Hepatocyte (in vitro differentiated cells): ENCODE data around the gene FBXO2.

Source experiments
- EZH2 ChIP-seq: fragments of 200-600 bp; sonication (generic); IDR thresholded peaks from 2 replicates; pipeline ENCODE4 v1.6.1; 2016; ENCODE audit warnings: antibody characterized with exemption, mild to moderate bottlenecking, borderline replicate concordance
- EZH2phosphoT487 ChIP-seq: fragments of 200-600 bp; sonication (generic); IDR thresholded peaks from one replicate; pipeline ENCODE4 v1.6.1; 2018; ENCODE audit warnings: antibody characterized with exemption, mild to moderate bottlenecking, low read depth, moderate library complexity; ENCODE audit not compliant: unreplicated experiment, severe bottlenecking
- TF ChIP-seq, protein P1 (sequence below): fragments of 200-600 bp; sonication (generic); IDR thresholded peaks from 2 replicates; pipeline ENCODE4 v1.5.1; 2016; ENCODE audit warnings: antibody characterized with exemption, mild to moderate bottlenecking; ENCODE audit not compliant: poor library complexity

DNA sequence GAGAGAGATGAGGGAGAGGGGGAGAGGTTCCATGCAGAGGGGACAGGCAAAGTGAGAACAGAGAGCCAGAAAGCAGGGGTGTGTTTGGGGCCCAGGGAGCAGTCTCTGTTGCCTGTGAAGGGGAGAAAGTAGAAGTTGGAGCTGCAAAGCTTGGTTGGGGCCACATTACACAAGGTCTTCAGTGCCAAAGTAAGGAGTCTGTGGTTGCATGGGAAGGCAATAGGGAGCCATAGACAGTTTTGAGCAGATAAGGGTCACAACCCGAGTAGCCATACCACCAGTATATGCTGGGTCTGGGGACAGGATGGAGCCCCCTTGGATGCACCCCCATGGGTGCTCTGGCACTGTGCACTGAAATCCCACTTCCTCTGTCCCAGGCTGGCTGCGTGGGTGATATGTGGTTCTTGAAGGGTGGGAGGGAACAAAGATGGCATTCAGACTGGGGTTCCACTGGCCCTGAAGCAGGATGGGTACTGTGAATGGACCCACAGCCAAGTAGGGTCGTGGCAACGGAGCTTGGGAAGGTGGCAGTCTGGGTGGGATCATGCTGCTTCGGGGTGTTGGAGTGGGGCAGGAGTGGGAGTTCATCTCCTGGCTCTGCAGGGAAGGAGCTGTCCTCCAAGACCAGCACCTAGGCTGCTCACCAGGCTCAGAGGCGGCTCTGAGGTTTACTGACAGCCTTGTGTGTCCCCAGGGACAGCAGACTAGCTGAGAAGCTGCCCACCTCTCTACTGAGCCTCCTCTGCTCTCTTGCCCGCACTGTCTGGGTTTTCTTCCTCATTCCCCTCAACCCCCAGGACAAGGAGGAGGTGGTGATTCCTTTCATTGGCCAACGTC is 49.3 kb upstream of the FBXO2 start:
- TF ChIP-seq, protein P1, sequence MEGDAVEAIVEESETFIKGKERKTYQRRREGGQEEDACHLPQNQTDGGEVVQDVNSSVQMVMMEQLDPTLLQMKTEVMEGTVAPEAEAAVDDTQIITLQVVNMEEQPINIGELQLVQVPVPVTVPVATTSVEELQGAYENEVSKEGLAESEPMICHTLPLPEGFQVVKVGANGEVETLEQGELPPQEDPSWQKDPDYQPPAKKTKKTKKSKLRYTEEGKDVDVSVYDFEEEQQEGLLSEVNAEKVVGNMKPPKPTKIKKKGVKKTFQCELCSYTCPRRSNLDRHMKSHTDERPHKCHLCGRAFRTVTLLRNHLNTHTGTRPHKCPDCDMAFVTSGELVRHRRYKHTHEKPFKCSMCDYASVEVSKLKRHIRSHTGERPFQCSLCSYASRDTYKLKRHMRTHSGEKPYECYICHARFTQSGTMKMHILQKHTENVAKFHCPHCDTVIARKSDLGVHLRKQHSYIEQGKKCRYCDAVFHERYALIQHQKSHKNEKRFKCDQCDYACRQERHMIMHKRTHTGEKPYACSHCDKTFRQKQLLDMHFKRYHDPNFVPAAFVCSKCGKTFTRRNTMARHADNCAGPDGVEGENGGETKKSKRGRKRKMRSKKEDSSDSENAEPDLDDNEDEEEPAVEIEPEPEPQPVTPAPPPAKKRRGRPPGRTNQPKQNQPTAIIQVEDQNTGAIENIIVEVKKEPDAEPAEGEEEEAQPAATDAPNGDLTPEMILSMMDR = no peak
- TF ChIP-seq EZH2phosphoT487 (no peak), EZH2 (no peak)
